Stimulated activated CD4-positive, alpha-beta T cell treated with anti-CD3 and anti-CD28 coated beads, Interleukin-15, amount 100 ng/mL, for 24 hours (primary cell): ENCODE measurements around the gene TPSD1.
"Not testable (repeated sequence)": the region's sequence is repeated elsewhere in the genome, so short reads cannot be mapped to it uniquely, and the experiment has no call there.

Experiments used
- DNase-seq: peaks from one replicate; pipeline ENCODE4 v3.0.0-alpha.2; 2020

TPSD1 gene

DNA sequence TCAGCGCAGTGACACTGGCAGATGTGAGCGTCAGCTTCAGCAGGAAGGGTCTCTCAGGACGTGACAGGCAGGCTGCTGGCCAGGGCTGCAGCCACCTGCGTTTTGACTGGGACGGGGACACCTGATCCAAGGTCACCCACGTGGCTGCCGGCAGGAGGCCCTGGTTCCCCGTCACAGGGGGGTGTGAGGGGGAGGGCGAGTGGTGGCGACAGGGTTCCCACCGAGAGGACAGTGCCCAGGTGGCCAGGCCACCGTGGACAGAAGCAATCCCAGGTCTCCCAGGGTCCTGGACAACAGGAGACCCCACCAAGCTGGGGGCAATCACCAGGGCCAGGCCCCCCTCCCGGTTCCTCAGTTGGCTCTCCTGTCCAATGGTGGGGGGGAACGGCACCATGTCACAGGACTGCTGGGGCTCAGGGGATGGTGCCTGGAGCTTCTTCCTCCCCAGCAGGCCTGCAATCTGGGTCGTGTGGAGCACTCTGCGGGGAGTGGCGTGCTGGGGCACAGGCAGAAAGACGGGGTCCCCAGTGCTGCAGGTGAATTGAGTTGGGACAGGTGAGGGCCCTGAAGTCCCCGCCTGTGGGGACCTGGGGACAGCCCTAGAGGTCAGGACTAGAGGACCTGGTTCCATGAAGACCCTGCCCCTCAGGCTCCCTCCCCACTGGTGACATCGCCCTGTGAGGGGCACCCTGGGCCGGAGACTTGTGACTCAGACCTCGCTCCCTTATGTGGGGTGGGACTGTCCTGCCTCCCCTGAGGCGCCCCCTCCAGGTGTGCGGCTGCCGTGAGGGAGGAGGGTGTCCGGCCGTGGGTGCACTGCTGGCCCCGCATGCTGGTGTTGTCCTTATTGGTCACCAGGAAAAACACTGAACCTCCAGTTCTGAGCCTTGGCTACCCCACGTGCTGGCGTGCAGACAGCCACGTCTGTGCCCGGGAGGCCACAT is 11.7 kb upstream of the TPSD1 start:
- not testable (repeated sequence) for DNase-seq

DNA sequence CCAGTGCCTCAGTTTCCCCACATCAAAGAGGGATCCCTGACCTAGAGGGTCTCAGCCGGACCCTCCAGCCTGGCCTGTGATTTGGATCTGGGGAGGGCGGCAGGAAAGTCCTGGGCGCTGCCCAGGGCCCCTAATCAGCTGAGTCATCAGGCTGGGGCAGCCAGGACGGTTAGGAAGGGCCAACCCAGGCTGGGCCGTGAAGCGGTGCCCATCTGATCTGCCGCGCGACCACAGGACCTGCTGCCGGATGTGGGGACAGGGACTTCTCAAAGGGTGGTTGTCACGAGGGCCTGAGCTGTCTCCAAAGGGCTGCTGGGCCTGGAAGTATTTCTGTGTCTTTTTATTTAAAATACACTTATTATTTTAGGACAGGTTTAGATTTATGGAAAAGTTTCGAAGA is 11.0 kb upstream of the TPSD1 start:
- DNase-seq: no peak

DNA sequence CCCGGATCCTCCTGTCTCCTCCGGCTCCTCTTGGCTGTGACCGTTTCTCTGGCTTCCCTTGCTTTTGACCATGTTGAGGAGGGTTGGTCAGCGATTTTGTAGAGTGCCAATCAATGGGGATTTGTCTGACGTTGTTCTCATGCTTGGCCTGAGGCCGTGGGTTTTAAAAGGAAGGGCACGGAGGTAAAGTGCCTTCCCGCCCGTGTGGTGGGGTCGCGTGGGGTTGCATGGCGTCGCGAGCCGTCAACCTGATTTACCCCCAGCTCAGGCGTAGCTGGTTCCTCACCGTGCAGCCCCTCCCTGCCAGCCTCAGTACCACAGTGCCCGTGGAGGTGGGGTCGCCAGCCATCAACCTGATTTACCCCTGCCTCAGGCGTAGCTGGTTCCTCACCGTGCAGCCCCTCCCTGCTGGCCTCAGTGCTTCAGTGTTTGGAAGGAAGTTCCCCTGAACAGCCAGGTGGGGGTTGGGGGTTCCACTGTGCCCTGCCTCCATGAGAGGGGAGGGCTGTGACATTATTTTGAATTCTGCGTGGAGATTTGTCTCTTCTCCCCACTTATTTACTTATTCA is 10.3 kb upstream of the TPSD1 start:
- no peak for DNase-seq

DNA sequence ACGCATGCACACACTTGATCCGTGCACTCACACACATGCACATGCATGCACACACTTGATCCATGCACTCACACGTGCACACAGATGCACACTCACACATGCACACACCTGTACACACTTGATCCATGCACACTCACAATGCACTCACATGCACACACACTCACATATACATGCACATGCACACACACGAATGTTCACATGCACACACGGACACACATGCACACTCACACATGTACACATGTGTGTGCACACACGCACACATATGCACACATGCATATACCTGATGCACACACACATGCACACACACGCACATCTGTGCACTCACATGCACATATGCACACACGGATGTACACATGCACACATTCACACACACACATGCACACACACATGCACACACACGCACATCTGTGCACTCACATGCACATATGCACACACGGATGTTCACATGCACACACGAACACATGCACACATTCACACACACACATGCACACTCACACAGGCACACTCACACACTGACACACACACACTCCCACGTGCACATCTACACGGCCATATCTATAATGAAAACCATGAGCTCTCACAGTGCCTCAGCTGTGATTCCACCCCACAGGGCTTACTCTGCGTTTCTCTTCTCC is 7.8 kb upstream of the TPSD1 start:
- not testable (repeated sequence) for DNase-seq

DNA sequence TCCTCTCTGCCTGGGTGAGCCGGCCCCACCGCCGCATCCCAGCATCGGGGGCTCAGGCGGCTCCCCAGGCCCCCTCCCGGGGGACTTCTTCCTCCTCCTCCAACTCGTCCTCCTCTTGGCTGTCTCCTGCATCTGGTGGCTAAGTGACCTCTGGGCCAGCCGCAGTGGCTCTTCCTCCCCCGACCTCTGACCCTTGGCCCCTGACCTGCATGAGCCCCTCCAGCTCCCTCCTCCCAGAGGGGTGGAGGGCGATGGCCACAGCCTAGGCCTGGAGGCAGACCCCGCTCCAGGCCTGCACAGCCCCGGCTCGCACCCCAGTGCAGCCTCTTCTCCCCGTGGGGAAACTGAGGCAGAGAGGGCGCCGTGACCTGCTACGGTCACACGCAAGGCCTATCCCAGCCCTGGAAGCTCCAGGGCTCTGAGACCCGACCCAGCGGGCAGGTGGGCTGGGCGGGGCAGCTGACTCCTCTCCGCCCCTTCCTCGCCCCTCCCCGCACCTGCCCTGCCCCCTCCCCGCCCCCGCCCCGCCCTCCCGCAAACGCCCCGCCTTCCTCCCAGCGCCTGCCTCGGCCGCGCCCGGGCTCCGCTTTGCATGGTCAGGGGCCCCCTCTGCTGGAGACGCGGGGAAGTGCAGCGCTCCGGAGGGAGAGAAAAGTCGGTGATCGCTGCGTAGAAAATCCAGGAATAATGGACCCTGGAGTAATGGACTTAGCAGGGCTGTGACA is 6.7 kb upstream of the TPSD1 start:
- not testable (repeated sequence) for DNase-seq

DNA sequence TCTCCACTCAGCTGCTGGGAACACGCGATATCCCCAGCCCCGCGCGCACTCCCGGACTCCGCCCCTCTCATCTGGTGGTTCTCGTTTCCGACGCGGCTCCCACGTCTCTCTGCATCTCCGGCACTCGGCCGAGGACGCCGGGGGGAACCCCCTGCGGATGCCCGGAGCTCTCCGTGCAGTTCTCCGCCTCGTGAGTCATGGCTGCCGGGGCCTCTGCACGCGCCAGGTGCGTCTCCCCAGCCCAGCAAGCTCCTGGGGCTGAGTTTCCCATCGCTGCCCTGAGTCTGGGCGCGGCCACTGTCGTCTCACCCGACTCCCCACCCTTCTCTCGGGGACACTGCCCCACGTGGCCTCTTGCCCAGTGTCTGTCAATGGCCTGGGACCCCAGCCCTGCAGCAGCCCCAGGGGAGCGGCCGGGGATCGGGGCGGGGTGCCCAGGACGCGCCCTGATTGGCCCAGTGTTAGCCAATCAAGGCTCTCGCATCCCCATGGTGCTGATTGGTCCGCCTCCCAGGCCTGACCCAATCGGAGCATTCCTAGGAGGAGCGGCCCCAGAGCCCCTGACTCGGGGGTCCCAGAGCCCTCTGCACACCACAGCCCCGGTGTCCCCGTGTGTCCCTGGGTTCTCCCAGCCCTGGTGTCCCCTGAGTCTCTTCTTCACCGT is 2.0 kb upstream of the TPSD1 start:
- not testable (repeated sequence) for DNase-seq

DNA sequence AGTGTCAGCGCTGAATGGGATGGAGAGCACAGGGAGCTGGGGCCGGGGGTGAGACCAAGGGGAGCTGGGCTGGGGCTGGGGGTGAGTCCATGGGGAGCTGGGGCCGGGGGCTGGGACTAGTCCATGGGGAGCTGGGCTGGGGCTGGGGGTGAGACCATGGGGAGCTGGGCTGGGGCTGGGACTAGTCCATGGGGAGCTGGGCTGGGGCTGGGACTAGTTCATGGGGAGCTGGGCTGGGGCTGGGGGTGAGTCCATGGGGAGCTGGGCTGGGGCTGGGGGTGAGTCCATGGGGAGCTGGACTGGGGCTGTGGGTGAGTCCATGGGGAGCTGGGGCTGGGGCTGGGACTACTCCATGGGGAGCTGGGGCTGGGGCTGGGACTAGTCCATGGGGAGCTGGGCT is 1.0 kb upstream of the TPSD1 start:
- not testable (repeated sequence) for DNase-seq

DNA sequence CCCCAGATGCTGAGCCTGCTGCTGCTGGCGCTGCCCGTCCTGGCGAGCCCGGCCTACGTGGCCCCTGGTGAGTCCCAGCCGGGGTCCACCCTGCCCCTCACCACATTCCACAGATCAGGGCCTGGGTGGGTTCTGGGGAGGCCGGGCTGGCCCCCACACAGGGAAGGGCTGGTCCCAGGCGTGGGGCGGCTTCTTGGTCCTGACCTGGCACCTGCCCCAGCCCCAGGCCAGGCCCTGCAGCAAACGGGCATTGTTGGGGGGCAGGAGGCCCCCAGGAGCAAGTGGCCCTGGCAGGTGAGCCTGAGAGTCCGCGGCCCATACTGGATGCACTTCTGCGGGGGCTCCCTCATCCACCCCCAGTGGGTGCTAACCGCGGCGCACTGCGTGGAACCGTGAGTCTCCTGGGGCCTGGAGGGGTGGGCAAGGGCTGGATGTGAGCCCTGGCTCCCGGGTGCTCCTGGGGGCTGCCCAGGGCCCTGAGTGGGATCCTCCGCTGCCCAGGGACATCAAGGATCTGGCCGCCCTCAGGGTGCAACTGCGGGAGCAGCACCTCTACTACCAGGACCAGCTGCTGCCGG is 516 bp downstream of the TPSD1 start:
- not testable (repeated sequence) for DNase-seq

DNA sequence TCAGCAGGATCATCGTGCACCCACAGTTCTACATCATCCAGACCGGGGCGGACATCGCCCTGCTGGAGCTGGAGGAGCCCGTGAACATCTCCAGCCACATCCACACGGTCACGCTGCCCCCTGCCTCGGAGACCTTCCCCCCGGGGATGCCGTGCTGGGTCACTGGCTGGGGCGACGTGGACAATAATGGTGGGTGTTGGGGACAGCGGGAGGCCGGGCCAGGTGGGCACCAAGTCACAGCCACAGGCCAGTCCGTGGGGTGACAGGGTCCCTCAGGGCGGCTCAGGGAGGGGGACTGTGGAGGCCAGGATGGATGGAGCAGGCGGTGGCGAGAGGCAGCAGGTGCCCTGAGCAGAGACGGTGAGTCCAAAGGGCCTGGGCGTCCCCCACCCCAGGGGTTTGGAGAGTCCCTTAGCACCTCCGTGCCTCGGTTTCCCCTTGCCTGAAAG is 1.0 kb downstream of the TPSD1 start:
- DNase-seq: no peak

DNA sequence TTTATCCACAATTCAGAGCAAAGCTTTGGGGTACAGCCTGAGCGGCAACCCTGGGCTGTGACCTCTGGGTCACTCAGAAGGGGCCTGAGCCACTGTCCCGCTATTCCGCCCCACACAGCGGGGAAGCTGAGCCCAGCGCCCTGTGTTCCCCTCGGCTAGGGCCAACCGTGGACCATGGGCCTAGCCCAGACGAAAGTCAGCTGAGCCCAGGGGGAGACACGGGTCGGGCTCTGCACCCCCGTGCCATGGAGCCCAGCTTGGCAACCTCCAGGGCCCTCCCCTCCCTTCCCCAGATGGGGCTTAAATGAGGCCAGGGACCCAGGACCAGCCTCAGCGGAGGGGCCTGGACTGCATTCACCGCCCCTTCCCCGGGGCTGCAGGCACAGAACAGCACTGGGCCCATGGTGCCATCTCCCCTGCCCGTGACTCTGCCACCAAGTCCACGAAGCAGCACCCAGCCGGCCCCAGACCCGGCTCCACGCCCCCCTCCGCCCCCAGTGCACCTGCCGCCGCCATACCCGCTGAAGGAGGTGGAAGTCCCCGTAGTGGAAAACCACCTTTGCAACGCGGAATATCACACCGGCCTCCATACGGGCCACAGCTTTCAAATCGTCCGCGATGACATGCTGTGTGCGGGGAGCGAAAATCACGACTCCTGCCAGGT is 1.8 kb downstream of the TPSD1 start:
- DNase-seq: no peak

DNA sequence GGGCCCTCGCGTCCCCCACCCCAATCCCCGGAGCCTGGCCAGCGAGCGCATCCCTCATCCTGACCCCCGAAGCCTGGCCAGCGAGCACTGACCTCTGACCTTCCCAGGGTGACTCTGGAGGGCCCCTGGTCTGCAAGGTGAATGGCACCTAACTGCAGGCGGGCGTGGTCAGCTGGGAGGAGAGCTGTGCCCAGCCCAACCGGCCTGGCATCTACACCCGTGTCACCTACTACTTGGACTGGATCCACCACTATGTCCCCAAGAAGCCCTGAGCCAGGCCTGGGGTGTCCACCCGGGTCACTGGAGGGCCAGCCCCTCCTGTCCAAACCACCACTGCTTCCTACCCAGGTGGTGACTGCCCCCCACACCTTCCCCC is 2.3 kb downstream of the TPSD1 start:
- DNase-seq: no peak

DNA sequence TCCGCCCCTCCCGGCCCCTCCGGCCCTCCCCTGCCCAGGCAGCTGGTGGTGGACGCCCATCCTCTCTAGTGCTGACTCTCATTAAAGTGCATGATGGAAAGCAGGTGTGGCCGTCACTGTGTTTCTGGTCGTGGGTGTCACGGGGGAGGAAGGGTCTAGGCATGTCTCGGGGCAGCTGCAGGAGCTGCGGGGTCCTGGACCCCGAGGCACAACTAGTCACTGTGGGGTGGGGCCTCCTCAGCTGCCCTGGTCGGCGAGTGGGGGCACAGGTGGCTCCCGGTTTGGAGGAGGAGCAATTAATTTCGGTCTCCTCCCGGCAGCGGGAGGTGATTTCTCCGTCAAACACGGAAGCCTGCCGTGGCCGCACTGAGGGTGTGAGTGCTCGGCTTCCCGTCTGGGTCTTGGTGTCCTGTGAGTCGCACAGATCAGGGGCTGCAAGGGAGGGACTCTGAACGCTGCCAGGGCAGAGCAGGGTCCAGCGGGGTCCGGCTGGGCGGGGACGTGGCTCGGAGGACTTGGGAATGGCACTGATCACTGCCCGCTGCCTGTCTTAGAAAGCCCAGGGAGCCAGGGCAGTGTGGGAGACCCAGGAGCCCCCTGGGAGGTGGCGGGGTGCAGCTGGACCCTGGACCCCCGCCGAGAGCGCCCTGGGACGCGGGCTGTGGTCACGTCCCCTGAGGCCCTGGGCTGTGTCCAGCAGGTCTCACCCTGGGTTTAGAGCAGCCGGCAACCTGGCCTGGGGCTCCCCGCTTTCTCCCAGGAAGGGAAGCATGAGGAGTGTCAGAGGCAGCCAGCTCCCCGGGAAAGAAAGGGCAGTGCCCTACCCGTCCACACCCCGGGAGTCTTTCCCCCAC is 3.3 kb downstream of the TPSD1 start:
- no peak for DNase-seq

DNA sequence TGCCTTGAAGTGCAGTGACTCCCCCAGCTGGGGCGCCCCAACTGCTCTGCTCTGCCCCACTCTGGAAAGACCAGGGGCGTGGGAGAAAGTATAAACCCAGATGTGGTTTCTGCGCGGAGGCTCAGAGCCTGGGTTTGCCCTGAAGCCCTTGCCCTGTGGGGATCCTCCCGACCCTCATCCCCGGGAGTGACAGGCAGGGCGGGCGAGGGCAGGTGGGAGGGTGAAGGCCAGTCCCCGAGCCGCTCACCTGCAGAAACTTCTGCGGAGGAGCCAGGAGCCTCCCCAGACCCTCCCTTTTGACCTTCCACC is 3.8 kb downstream of the TPSD1 start:
- DNase-seq: no peak

DNA sequence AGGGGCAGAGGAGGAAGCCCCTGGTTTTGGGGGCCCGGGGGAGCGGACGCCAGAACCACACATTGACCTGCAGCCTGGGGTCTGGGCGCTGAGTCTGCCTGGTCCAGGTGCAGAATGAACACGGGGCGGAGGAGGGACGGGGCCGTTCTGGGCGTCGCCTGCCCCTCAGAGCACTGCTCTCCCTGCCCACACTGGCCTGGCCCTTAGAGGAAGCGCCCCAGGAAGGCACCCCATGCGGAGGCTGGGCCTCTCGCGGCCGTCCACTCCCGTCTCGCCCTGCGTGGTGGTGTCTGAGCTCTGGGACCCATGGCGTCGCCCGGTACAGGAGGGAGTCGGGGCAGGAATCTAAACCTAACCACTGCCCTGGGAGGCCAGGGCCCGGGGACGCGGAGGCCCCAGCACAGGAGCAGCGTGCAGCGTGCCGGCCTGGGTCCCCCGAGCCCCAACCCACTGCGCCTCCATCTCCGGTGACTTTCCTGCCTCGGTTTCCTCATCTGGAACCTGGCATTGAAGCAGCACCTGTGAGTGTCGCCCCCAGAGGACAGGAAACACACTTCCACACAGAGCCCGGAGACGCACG is 4.3 kb downstream of the TPSD1 start:
- DNase-seq: no peak

DNA sequence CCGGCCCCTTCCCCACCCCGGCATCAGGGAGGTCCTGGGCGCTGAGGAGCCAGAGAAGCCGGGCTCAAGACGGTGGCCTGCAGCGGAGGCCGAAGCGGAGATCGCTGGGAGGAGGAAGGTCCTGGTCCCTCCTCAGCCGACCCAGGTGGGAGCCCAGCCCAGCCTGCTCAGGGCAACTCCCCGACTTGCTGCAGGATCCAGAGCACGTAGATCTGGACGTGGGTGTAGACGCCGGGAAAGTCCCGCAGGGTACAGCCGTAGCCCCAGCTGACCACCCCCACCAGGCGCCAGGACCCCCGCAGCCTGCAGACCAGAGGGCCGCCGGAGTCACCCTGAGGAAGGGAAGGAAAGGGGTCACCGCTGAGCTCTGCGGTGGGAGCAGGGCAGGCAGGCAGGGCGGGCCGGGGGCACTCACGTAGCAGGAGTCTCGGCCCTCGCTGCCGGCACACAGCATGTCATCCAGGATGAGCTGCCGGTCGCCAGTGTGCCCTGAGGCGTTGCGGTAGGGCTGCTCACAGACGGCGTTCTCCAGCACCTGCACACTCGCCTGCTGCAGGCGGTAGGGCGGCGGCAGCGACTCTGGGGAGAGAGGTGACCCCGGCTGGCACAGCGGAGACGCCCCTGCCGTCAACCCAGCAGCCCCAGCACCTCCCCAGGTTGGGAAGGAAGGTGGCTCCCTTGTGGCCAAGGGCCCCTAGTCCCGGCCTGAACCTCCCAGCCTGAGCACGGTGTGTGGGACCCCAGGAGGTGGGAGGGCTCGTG is 5.4 kb downstream of the TPSD1 start:
- DNase-seq: no peak

DNA sequence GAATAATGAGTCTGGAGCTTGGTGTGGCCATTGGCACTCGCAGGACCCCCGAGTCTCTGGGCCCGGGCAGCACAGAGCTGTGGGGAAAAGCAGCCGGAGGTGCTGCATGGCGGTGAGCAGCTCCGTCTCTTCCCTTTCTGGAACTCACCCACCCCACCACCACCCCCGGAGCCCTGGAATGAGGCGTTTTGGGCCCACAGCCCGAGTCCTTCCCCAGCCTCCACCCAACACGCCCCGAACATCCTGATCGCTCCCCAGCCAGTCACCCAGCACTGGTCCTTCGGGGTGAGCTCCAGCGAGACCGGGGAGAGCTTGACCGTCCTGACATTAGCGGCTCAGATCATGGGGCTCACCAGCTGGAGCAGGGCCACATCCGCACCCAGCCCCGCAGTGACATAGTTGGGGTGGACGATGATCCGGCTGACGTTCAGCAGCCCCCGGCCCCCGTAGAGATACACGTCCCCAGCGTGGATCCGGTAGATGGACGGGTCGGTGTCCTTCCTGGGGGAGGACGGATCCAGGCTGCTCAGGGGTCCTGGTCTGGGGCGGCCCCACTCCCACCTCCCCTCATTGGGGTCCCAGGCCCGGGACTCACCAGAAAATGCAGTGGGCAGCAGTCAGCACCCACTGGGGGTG is 6.5 kb downstream of the TPSD1 start:
- DNase-seq: no peak

DNA sequence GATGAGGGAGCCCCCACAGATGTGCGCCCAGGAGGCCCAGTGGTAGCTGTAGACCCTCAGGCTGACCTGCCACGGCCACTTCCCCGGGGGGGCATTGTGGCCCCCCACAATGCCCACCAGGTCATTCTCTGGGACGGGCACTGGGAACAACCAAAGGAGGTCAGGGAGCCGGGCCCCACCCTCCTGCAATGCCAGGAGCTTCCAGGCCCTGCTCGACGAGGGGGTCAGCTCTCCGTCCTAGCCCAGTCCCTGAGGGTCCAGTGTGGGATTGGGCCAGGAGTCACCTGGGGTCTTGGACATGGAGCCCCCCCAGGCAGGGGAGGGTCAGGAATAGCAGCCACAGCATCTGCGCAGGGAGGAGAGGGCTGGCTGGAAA is 7.0 kb downstream of the TPSD1 start:
- no peak for DNase-seq

DNA sequence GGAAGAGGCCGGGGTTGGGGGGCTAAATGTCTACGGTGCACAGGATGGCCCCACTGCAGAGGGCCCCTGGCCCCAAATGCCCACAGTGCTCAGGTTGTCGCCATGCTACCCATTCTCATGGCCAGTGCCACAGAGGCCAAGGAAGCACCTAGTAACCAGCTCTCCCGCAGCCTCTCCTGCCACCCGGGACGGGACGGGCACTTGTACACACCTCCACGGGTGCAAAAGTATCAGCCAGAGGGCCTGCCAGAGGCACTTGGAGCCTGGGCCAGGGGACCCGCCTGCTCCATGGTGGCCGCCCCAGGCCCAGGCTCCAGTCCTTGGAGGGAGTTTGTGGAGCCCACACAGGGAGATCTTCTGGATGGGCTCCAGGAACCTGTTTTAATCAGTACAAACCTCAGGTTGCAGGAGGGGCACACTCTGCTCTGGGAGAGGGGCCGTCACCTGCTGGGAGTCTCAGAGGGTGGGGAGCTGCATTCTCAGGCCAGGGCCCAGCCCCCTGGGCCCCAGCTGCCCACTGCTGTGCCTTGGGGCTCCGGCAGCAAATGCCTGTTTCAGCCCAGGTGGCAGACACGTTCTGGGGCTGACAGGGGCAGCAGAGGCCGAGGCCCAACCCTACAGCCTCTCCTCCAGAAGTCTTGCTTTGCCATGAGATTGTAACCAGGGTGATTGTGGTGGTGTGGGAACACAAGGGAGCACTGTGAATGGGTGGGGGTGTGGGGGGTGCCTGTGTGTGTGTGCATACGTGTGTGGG is 7.9 kb downstream of the TPSD1 start:
- no peak for DNase-seq
